Natural killer cell (primary cell): ENCODE results near the gene NCOA1. TPM values are rescaled to one million over a fixed set of nuclear protein-coding genes. Genes with fewer than 3 reads are reported as not detected.

Experiments used
- ATAC-seq, 3 donors: fragments of 150-1000 bp in 2 of 3; fragments of 200-7000 bp in 1 of 3; cut with Tn5 transposase; 1 replicate in 1 of 3; 2 replicates in 2 of 3; pipeline ENCODE4 v1.10.0; 2021; ENCODE audit warnings: mild to moderate bottlenecking in 2 of 3, moderate library complexity in 2 of 3
- DNase-seq, 2 donors: peaks; one replicate each; pipeline versions ENCODE4 v3.0.0 to v3.0.0-alpha.2; 2013 to 2021; ENCODE audit warnings: mixed read lengths in 1 of 2
- H3K27ac ChIP-seq: one replicate; pipeline ENCODE4 v1.5.1; 2013; ENCODE audit warnings: mild to moderate bottlenecking, low read length
- H3K27me3 ChIP-seq: one replicate; pipeline ENCODE4 v1.6.1; 2013; ENCODE audit warnings: low read length; ENCODE audit not compliant: control insufficient read depth, insufficient read depth
- H3K36me3 ChIP-seq: one replicate; pipeline ENCODE4 v1.6.1; 2013; ENCODE audit warnings: low read length; ENCODE audit not compliant: control insufficient read depth, insufficient read depth
- H3K4me1 ChIP-seq: one replicate; pipeline ENCODE4 v1.6.1; 2013; ENCODE audit warnings: low read length; ENCODE audit not compliant: control insufficient read depth, insufficient read depth
- H3K4me3 ChIP-seq: one replicate; pipeline ENCODE4 v1.5.1; 2013; ENCODE audit warnings: low read length
- H3K9me3 ChIP-seq: one replicate; pipeline ENCODE4 v1.6.1; 2013; ENCODE audit warnings: low read length; ENCODE audit not compliant: control insufficient read depth, insufficient read depth
- H3K27ac Mint-ChIP-seq, 2 donors: one replicate each; pipeline ENCODE4 v1.8.0; 2022; ENCODE audit warnings: mild to moderate bottlenecking in 2 of 2, mixed read lengths in 2 of 2, moderate library complexity in 1 of 2
- H3K27me3 Mint-ChIP-seq, 2 donors: one replicate each; pipeline ENCODE4 v1.8.0; 2022; ENCODE audit warnings: low read depth in 2 of 2, mixed read lengths in 2 of 2
- H3K36me3 Mint-ChIP-seq: one replicate; pipeline ENCODE4 v1.8.0; 2022; ENCODE audit warnings: mixed read lengths
- H3K4me1 Mint-ChIP-seq, 2 donors: one replicate each; pipeline ENCODE4 v1.8.0; 2022; ENCODE audit warnings: mixed read lengths in 2 of 2
- H3K4me3 Mint-ChIP-seq: one replicate; pipeline ENCODE4 v1.8.0; 2022; ENCODE audit warnings: mild to moderate bottlenecking, moderate library complexity, mixed read lengths
- H3K9me3 Mint-ChIP-seq, 2 donors: one replicate each; pipeline ENCODE4 v1.8.0; 2022; ENCODE audit warnings: mixed read lengths in 2 of 2
- WGBS: methylation state at CpG from one replicate; pipeline ENCODE4 v1.1.7; 2013; ENCODE audit warnings: missing lambda C conversion rate; ENCODE audit not compliant: insufficient coverage; 5-methylcytosine and 5-hydroxymethylcytosine counted together
- intact Hi-C: fragments of 100-400 bp; cut with micrococcal nuclease; formaldehyde crosslinking; loops from one replicate; pipeline ENCODE4 v1.14.2; 2022
- total RNA-seq, 4 donors: library from RNA; stranded (reverse); fragments of 120-200 nt in 1 of 4; gene quantifications; one replicate each; pipeline versions ENCODE4 v1.2.3 to v1.2.4, GENCODE V29; 2013 to 2022
- TF ChIP-seq, protein P1 (sequence below): fragments of 200-600 bp; IDR thresholded peaks from one replicate; pipeline ENCODE4 v1.8.0; 2022; ENCODE audit warnings: antibody characterized with exemption

The NCOA1 gene
- total RNA-seq, 3 donors from 2014 or later (not counting 1 experiment from before 2014, with no cell fraction given) = 122 to 149 (median 124) TPM

DNA sequence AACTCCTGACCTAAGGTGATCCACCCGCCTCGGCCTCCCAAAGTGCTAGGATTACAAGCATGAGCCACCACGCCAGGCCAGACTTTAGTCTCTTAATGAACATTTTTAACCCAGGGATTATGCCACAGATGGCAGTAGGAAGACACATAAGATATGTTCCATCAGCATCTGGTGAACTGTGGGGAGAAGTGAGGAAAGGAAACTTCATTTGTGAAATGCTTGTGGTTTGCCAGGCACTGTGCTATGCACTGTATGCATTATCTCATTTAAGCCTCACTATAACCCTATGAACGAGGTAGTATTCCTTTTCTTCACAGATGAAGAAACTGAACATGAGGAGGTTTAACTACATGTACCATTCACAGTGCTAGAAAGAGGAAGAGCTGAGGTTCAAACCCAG, 272.8 kb downstream of the NCOA1 start:
- DNase-seq = no peak
- H3K36me3 Mint-ChIP-seq = peaks cover 26% of the 10 kb centered on the region

DNA sequence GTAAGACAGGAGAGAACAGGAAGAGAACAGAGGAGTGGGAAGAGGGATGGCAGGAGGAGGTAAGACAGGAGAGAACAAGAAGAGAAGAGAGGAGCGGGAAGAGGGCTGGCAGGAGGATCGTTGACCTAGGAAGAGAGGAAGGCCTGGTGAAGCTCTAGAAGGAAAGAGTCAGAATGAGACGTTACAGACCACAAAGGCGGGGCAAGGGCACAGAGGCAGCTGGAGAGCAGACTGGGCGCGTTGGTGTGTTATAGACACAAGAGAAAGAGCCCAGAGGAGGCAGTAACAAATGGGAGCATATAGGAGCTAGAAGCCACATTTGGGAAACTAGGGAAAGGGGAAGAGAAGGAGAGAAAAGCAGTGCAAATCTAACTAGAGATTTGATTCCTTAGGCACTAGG, 275.6 kb downstream of the NCOA1 start:
- H3K4me3 Mint-ChIP-seq = no peak overlapping the region
- no peaks in the 10 kb centered on the region for H3K4me1 ChIP-seq

More for the DNA sequence above, 272.8 kb downstream of the NCOA1 start:
- no peaks in the 10 kb centered on the region for H3K27me3 Mint-ChIP-seq
- Histone ChIP-seq H3K36me3 (peaks cover 55% of the 10 kb centered on the region), H3K9me3 (no peaks in the 10 kb centered on the region), H3K4me3 (no peak overlapping the region), H3K4me1 (no peaks in the 10 kb centered on the region), H3K27me3 (no peaks in the 10 kb centered on the region), H3K27ac (no peak overlapping the region)
- TF ChIP-seq, protein P1, sequence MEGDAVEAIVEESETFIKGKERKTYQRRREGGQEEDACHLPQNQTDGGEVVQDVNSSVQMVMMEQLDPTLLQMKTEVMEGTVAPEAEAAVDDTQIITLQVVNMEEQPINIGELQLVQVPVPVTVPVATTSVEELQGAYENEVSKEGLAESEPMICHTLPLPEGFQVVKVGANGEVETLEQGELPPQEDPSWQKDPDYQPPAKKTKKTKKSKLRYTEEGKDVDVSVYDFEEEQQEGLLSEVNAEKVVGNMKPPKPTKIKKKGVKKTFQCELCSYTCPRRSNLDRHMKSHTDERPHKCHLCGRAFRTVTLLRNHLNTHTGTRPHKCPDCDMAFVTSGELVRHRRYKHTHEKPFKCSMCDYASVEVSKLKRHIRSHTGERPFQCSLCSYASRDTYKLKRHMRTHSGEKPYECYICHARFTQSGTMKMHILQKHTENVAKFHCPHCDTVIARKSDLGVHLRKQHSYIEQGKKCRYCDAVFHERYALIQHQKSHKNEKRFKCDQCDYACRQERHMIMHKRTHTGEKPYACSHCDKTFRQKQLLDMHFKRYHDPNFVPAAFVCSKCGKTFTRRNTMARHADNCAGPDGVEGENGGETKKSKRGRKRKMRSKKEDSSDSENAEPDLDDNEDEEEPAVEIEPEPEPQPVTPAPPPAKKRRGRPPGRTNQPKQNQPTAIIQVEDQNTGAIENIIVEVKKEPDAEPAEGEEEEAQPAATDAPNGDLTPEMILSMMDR = no peak
- peaks cover 27 to 29% of the 10 kb centered on the region in 2 donors for H3K4me1 Mint-ChIP-seq
- H3K27ac Mint-ChIP-seq = peak overlapping the region; percentile 44 to 68
- ATAC-seq = no peak
- intact Hi-C loops = no loop called here
- H3K9me3 Mint-ChIP-seq = no peaks in the 10 kb centered on the region
- H3K4me3 Mint-ChIP-seq = no peak overlapping the region
- WGBS = 98% methylated on average over 4 of the region's 4 CpGs

DNA sequence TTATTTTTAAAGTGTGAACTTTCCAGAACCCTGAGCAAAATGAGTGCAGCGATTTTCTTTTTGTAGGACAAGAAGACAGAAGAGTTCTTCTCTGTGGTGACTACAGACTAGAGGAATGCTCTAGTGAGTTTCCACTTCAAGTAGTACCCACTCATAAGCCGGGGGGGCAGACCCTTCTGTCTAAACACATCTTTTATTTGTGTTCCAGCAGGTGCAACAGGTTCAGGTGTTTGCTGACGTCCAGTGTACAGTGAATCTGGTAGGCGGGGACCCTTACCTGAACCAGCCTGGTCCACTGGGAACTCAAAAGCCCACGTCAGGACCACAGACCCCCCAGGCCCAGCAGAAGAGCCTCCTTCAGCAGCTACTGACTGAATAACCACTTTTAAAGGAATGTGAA, 277.0 kb downstream of the NCOA1 start:
- Histone ChIP-seq H3K4me3 (no peak overlapping the region), H3K27ac (no peak overlapping the region), H3K36me3 (peaks cover 39% of the 10 kb centered on the region), H3K27me3 (no peaks in the 10 kb centered on the region), H3K4me1 (no peaks in the 10 kb centered on the region), H3K9me3 (no peaks in the 10 kb centered on the region)
- Mint-ChIP-seq H3K27ac (no peak overlapping the region), H3K27me3 (no peaks in the 10 kb centered on the region), H3K4me1 (peaks cover 26 to 37% of the 10 kb centered on the region in 2 donors), H3K4me3 (no peak overlapping the region), H3K9me3 (no peaks in the 10 kb centered on the region), H3K36me3 (peaks cover 21% of the 10 kb centered on the region)
- TF ChIP-seq, protein P1 = no peak
- 97% methylated on average over 4 of the region's 5 CpGs for WGBS
- no peak for DNase-seq
- intact Hi-C loops = no loop called here
- ATAC-seq = no peak

More for the DNA sequence above, 275.6 kb downstream of the NCOA1 start:
- WGBS = 61% methylated on average over 6 of the region's 6 CpGs
- intact Hi-C loops = no loop called here
- H3K36me3 ChIP-seq = peaks cover 50% of the 10 kb centered on the region
- no peaks in the 10 kb centered on the region for H3K9me3 ChIP-seq
- no peak for DNase-seq
- H3K27me3 ChIP-seq = no peaks in the 10 kb centered on the region
- no peaks in the 10 kb centered on the region for H3K9me3 Mint-ChIP-seq
- no peak overlapping the region for H3K27ac ChIP-seq
- peaks cover 26 to 37% of the 10 kb centered on the region in 2 donors for H3K4me1 Mint-ChIP-seq
- TF ChIP-seq, protein P1 = no peak
- H3K27me3 Mint-ChIP-seq = no peaks in the 10 kb centered on the region
- no peak overlapping the region for H3K4me3 ChIP-seq
- H3K36me3 Mint-ChIP-seq = peaks cover 23% of the 10 kb centered on the region
- peak overlapping the region; percentile 60 to 82 for H3K27ac Mint-ChIP-seq
- no peak for ATAC-seq

DNA sequence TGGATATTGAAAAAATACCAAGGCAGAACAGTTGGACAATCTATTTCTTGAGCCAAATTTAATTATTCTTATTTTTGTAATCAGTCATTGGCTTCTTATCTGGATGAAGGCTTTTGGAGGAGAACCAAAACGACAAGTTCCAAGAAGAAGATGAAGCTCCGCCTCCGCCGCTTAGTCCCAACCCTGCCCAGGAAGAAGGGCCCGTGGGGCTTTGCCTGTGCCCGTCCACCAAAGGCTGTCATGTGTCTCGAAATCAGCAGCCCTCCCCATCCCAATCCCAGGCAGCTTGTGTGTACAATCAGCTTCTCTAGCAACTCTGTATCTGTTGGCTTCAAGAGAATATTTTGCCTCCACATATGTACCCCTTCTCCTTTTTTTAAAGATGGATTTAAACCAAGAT, 277.5 kb downstream of the NCOA1 start:
- Mint-ChIP-seq H3K9me3 (no peaks in the 10 kb centered on the region), H3K36me3 (peaks cover 21% of the 10 kb centered on the region), H3K27me3 (no peaks in the 10 kb centered on the region), H3K27ac (no peak overlapping the region), H3K4me3 (no peak overlapping the region), H3K4me1 (peaks cover 26 to 37% of the 10 kb centered on the region in 2 donors)
- Histone ChIP-seq H3K27ac (no peak overlapping the region), H3K4me3 (no peak overlapping the region), H3K36me3 (peaks cover 37% of the 10 kb centered on the region), H3K27me3 (no peaks in the 10 kb centered on the region), H3K9me3 (no peaks in the 10 kb centered on the region), H3K4me1 (no peaks in the 10 kb centered on the region)
- WGBS = 93% methylated on average over 7 of the region's 7 CpGs
- no peak for DNase-seq
- TF ChIP-seq, protein P1 = no peak
- intact Hi-C loops = no loop called here
- ATAC-seq = no peak
